Ishikawa (cell line): ENCODE results near the gene BCL6.

Experiments used
- CEBPB ChIP-seq: IDR thresholded peaks from 2 replicates; pipeline ENCODE4 v1.6.1; 2012
- CREB1 ChIP-seq: IDR thresholded peaks from 2 replicates; pipeline ENCODE4 v1.6.1; 2012; ENCODE audit warnings: low read depth
- EGR1 ChIP-seq: IDR thresholded peaks from 2 replicates; pipeline ENCODE4 v1.6.1; 2012
- EP300 ChIP-seq: IDR thresholded peaks from 2 replicates; pipeline ENCODE4 v1.6.1; 2012; ENCODE audit warnings: borderline replicate concordance
- FOXM1 ChIP-seq: IDR thresholded peaks from 2 replicates; pipeline ENCODE4 v1.6.1; 2012; ENCODE audit warnings: low read depth, borderline replicate concordance
- NFIC ChIP-seq: IDR thresholded peaks from 2 replicates; pipeline ENCODE4 v1.6.1; 2012
- RAD21 ChIP-seq: IDR thresholded peaks from 2 replicates; pipeline ENCODE4 v1.6.1; 2012; ENCODE audit warnings: low read depth
- TAF1 ChIP-seq: IDR thresholded peaks from 2 replicates; pipeline ENCODE4 v1.6.1; 2012; ENCODE audit warnings: low read depth, mild to moderate bottlenecking
- TCF12 ChIP-seq: IDR thresholded peaks from 2 replicates; pipeline ENCODE4 v1.6.1; 2012; ENCODE audit warnings: low read depth
- TEAD4 ChIP-seq: IDR thresholded peaks from 2 replicates; pipeline ENCODE4 v1.6.1; 2012
- USF1 ChIP-seq: IDR thresholded peaks from 2 replicates; pipeline ENCODE4 v1.6.1; 2012
- YY1 ChIP-seq: IDR thresholded peaks from 2 replicates; pipeline ENCODE4 v1.6.1; 2012; ENCODE audit warnings: low read depth
- ZBTB7A ChIP-seq: IDR thresholded peaks from 2 replicates; pipeline ENCODE4 v1.6.1; 2012; ENCODE audit warnings: low read depth
- TF ChIP-seq, protein P1 (sequence below): IDR thresholded peaks from 2 replicates; pipeline ENCODE4 v1.6.1; 2012
- TF ChIP-seq, protein P2 (sequence below): IDR thresholded peaks from 2 replicates; pipeline ENCODE4 v1.6.1; 2012; ENCODE audit warnings: low read depth, mild to moderate bottlenecking

The BCL6 gene

GRCh38 chr3:187767266-187768012, 22.2 kb upstream of the BCL6 start:
- TF ChIP-seq ZBTB7A: no peak
- TF ChIP-seq TCF12: no peak
- no peak for TF ChIP-seq YY1
- TF ChIP-seq EP300: no peak
- TF ChIP-seq USF1: no peak
- no peak for TF ChIP-seq NFIC
- TF ChIP-seq CREB1: no peak
- no peak for TF ChIP-seq EGR1
- TF ChIP-seq TEAD4: no peak
- TF ChIP-seq, protein P1, sequence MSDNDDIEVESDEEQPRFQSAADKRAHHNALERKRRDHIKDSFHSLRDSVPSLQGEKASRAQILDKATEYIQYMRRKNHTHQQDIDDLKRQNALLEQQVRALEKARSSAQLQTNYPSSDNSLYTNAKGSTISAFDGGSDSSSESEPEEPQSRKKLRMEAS: no peak
- no peak for TF ChIP-seq RAD21
- TF ChIP-seq, protein P2, sequence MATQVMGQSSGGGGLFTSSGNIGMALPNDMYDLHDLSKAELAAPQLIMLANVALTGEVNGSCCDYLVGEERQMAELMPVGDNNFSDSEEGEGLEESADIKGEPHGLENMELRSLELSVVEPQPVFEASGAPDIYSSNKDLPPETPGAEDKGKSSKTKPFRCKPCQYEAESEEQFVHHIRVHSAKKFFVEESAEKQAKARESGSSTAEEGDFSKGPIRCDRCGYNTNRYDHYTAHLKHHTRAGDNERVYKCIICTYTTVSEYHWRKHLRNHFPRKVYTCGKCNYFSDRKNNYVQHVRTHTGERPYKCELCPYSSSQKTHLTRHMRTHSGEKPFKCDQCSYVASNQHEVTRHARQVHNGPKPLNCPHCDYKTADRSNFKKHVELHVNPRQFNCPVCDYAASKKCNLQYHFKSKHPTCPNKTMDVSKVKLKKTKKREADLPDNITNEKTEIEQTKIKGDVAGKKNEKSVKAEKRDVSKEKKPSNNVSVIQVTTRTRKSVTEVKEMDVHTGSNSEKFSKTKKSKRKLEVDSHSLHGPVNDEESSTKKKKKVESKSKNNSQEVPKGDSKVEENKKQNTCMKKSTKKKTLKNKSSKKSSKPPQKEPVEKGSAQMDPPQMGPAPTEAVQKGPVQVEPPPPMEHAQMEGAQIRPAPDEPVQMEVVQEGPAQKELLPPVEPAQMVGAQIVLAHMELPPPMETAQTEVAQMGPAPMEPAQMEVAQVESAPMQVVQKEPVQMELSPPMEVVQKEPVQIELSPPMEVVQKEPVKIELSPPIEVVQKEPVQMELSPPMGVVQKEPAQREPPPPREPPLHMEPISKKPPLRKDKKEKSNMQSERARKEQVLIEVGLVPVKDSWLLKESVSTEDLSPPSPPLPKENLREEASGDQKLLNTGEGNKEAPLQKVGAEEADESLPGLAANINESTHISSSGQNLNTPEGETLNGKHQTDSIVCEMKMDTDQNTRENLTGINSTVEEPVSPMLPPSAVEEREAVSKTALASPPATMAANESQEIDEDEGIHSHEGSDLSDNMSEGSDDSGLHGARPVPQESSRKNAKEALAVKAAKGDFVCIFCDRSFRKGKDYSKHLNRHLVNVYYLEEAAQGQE: no peak
- TF ChIP-seq FOXM1: no peak
- no peak for TF ChIP-seq CEBPB
- TF ChIP-seq TAF1: no peak

- TF ChIP-seq FOXM1: no peak
- TF ChIP-seq EGR1: no peak
- no peak for TF ChIP-seq USF1
- TF ChIP-seq YY1: no peak
- TF ChIP-seq EP300: no peak
- TF ChIP-seq TEAD4: no peak
- no peak for TF ChIP-seq TAF1
- TF ChIP-seq, protein P2: no peak
These were observed 20.1 kb upstream of the BCL6 start for GRCh38 chr3:187765342-187765741.

DNA sequence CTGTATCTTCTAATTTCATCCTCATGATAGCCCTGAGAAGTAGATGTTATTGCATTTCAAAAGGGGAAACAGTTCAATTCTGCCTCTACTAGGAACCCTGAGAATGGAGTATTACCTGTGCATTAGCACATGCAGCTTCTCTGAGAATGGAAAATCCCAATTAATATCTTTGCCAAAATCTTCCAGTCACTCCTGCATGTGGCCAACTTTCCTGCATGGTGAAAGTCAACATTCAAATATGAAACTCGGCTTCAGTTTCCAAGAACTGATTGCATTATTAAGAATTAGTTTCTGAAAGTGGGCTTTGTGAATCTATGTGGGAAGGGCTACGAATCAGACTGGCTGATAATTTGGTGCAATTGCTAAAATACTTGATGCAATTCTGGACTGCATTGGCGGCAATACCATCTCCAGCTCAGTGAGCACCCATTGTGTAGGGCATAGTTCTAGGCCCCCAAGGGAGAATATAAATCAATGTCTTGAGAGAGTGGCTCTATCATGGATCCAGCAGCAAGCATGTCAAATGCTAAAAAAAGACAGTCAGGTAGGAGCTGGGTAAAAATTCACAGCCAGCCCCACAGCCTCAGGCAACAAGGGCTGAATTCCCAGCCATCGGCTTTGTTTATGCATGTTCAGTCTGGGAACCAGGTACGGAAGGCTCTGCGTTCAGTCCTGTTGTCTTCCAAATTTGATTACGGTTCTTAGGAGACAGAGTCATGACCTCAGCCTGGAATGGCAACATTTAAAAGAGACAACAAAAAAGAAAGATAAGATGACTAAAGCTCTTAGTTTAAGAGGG, 18.8 kb upstream of the BCL6 start:
- no peak for TF ChIP-seq CEBPB
- no peak for TF ChIP-seq TCF12
- no peak for TF ChIP-seq ZBTB7A
- TF ChIP-seq YY1: no peak
- TF ChIP-seq, protein P2: no peak
- no peak for TF ChIP-seq USF1

DNA sequence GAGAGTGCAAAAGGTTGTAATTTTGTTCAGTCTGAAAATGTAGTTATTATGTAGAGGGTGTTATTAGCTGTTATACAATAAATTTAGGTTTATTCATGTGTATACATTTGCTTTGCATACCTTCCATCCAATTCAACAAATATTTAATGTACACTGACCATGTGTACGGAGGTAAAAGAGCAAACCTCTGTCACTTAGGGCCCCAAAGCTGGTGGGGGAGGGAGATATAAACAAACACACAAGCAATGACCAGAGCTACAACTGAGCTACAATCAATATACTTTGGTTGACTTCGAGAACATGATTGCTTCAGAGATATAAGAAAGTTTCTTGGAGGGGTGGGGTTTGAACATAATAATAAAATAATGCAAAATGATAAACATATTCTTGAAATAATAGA, 17.5 kb upstream of the BCL6 start:
- TF ChIP-seq YY1 (no peak), CEBPB (no peak), EP300 (no peak), USF1 (no peak), NFIC (no peak), FOXM1 (no peak), CREB1 (no peak), ZBTB7A (no peak), EGR1 (no peak), TCF12 (no peak), TEAD4 (no peak), TAF1 (no peak), RAD21 (no peak)
- TF ChIP-seq, protein P2: no peak
- TF ChIP-seq, protein P1: no peak
